HL-60 (cell line): ENCODE measurements around the gene HOXD12.
A peak's percentile ranks its signal among the peaks of the same experiment; 100 is the strongest.

Experiments used
- DNase-seq, 2 experiments: peaks; one replicate each; pipeline ENCODE4 v3.0.0-alpha.2; 2010 to 2020; ENCODE audit warnings: low read depth in 1 of 2, low spot score in 1 of 2
- H3K27ac ChIP-seq: fragments of 250-450 bp; sonication (Bioruptor Pico); replicated peaks from 2 replicates; pipeline ENCODE4 v1.5.1; 2020; ENCODE audit warnings: mild to moderate bottlenecking, moderate library complexity
- H3K27me3 ChIP-seq: fragments of 250-450 bp; sonication (Bioruptor Pico); 2 replicates; pipeline ENCODE4 v1.5.1; 2021; ENCODE audit warnings: mild to moderate bottlenecking, moderate library complexity; ENCODE audit not compliant: insufficient read depth, poor library complexity, severe bottlenecking
- H3K4me3 ChIP-seq: replicated peaks from 2 replicates; pipeline ENCODE4 v1.5.1; 2011; ENCODE audit warnings: mild to moderate bottlenecking, control low read depth, low read length; ENCODE audit not compliant: insufficient read depth
- GABPA ChIP-seq: IDR thresholded peaks from 2 replicates; pipeline ENCODE4 v1.6.1; 2012; ENCODE audit warnings: low read depth
- POLR2AphosphoS5 ChIP-seq: IDR thresholded peaks from 2 replicates; pipeline ENCODE4 v1.6.1; 2012; ENCODE audit warnings: low read depth
- SPI1 ChIP-seq: IDR thresholded peaks from 2 replicates; pipeline ENCODE4 v1.6.1; 2012; ENCODE audit warnings: low read depth, mild to moderate bottlenecking, borderline replicate concordance
- TF ChIP-seq, protein P1 (sequence below): IDR thresholded peaks from one replicate; pipeline ENCODE4 v1.5.1; 2011; ENCODE audit warnings: low read length, control low read depth, inconsistent platforms; ENCODE audit not compliant: insufficient read depth
- TF ChIP-seq, protein P2 (sequence below): IDR thresholded peaks from 2 replicates; pipeline ENCODE4 v1.6.1; 2012; ENCODE audit warnings: low read depth; ENCODE audit not compliant: insufficient replicate concordance

HOXD12 gene

DNA sequence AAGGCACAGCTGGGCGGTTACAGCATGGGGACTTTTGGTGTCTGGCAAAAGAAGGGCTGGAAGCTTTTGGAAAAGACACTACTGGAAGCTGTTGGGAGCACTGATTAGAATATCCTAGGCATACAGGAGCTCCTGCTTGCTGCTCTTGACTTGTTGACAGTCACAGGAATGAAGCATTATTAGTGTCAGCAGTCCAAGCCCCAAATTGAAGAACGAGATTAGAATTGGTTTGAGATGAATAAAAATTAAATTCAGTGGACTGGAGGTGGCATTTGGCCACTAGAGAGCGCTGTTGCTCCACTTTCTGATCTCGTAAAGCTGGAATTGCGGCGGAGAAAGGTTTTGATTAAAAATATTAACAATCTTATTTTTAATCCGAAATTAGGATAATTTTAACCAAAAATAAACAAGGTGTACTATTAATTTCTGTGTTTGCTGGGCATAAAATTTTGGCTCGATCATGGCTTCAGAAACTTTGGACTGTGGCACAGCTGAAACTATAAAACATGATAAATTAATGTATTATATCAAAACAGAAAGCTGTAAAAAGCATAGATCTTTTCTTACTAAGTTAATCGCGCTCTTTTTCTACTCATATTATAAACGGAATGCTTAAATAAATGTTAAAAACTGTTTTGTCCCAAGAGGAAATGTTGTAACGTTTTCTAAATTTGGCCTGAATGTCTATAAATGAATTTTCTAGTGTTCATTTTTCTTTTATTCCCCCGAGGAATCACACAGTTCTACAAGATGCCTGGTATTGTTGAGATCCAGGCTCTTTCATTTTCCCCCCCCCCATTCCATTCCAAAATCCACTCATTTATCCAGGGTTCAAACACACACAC lies 27.6 kb downstream of the HOXD12 start:
- no peak for TF ChIP-seq GABPA
- TF ChIP-seq, protein P1, sequence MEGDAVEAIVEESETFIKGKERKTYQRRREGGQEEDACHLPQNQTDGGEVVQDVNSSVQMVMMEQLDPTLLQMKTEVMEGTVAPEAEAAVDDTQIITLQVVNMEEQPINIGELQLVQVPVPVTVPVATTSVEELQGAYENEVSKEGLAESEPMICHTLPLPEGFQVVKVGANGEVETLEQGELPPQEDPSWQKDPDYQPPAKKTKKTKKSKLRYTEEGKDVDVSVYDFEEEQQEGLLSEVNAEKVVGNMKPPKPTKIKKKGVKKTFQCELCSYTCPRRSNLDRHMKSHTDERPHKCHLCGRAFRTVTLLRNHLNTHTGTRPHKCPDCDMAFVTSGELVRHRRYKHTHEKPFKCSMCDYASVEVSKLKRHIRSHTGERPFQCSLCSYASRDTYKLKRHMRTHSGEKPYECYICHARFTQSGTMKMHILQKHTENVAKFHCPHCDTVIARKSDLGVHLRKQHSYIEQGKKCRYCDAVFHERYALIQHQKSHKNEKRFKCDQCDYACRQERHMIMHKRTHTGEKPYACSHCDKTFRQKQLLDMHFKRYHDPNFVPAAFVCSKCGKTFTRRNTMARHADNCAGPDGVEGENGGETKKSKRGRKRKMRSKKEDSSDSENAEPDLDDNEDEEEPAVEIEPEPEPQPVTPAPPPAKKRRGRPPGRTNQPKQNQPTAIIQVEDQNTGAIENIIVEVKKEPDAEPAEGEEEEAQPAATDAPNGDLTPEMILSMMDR, result peak; percentile 53
- peak in 1 of 2 experiments; percentile 49 for DNase-seq
- no peak overlapping the region for H3K27ac ChIP-seq
- no peak overlapping the region for H3K4me3 ChIP-seq
- peaks cover 85% of the 10 kb centered on the region for H3K27me3 ChIP-seq

DNA sequence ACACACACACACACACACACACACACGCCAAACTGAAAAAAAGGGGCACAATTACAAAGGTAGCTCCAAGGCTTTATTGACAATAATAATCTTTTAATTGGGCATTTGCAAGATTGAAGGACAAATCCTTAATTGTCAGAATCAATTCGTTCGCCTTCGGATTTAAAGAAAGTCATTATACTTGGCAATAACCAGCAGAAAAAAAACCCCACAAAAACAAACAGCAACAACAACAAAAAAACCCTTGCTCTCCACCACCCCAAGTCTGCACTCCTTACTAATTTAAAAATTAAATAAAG lies 28.1 kb downstream of the HOXD12 start:
- DNase-seq, result no peak
- Histone ChIP-seq H3K27me3 (peaks cover 87% of the 10 kb centered on the region), H3K4me3 (no peak overlapping the region), H3K27ac (no peak overlapping the region)
- TF ChIP-seq, protein P1, result no peak
- TF ChIP-seq GABPA, result no peak
- TF ChIP-seq, protein P2, sequence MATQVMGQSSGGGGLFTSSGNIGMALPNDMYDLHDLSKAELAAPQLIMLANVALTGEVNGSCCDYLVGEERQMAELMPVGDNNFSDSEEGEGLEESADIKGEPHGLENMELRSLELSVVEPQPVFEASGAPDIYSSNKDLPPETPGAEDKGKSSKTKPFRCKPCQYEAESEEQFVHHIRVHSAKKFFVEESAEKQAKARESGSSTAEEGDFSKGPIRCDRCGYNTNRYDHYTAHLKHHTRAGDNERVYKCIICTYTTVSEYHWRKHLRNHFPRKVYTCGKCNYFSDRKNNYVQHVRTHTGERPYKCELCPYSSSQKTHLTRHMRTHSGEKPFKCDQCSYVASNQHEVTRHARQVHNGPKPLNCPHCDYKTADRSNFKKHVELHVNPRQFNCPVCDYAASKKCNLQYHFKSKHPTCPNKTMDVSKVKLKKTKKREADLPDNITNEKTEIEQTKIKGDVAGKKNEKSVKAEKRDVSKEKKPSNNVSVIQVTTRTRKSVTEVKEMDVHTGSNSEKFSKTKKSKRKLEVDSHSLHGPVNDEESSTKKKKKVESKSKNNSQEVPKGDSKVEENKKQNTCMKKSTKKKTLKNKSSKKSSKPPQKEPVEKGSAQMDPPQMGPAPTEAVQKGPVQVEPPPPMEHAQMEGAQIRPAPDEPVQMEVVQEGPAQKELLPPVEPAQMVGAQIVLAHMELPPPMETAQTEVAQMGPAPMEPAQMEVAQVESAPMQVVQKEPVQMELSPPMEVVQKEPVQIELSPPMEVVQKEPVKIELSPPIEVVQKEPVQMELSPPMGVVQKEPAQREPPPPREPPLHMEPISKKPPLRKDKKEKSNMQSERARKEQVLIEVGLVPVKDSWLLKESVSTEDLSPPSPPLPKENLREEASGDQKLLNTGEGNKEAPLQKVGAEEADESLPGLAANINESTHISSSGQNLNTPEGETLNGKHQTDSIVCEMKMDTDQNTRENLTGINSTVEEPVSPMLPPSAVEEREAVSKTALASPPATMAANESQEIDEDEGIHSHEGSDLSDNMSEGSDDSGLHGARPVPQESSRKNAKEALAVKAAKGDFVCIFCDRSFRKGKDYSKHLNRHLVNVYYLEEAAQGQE, result no peak
- TF ChIP-seq POLR2AphosphoS5, result no peak
- no peak for TF ChIP-seq SPI1

DNA sequence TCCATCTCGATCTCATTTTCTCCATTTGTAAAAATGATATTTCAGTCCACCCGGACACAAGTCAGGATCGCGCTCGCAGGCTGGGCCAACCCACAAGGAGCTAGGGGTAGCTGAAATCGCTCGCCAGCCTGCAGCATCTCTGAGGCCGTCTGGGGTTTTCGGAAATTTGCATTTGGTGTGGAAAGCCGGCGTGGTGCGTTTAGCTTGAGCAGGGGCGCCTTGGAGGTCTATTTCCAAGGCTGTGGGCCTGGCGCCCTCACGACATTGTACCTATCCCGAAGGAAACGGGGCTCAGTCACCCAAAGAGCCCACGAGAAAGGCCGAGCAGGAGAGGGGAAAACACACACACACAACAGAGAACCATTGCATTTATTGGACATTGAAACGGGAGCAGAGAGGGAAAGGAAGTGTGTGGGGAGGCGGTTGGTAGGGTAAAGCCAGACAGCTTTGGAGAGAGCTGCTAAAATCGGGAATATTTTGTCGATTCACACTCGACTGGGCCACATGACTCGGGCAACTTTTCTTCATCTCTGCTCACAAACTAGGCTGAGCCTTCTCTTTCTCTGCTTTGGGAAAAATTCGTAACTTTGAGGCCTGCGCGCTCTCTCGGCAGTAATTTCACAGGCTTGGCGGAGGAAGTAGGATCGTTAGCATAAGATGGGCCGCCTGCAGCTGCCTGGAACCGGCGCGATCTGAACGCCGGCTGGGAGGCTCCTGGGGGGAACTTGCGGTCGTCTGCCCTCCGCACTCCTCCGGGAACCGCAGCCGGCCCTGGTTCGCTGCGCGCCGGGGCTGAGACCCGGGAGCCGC lies 28.8 kb downstream of the HOXD12 start:
- Histone ChIP-seq H3K27me3 (peaks cover 88% of the 10 kb centered on the region), H3K4me3 (no peak overlapping the region), H3K27ac (no peak overlapping the region)
- DNase-seq, result peak in 1 of 2 experiments; percentile 30
- TF ChIP-seq GABPA (no peak), POLR2AphosphoS5 (no peak), SPI1 (no peak)
- TF ChIP-seq, protein P1, result no peak
- TF ChIP-seq, protein P2, result no peak
